Epithelial cell of proximal tubule (primary cell): ENCODE data around the gene PALD1. TPM values are rescaled to one million over a fixed set of nuclear protein-coding genes. Genes with fewer than 3 reads are reported as not detected.

Source experiments
- DNase-seq: peaks from one replicate; pipeline ENCODE4 v3.0.0-alpha.2; 2011; ENCODE audit warnings: low read depth
- H3K4me3 ChIP-seq: 2 replicates; pipeline ENCODE4 v1.5.1; 2011; ENCODE audit warnings: low read depth, mild to moderate bottlenecking, low read length
- CTCF ChIP-seq: conservative IDR thresholded peaks from 2 replicates; pipeline ENCODE4 v1.5.1; 2012; ENCODE audit warnings: low read depth, mild to moderate bottlenecking, low read length
- total RNA-seq: library from RNA; depleted of rRNA; stranded (reverse); fragments of >200 nt; gene quantifications from 2 replicates; pipeline ENCODE4 v1.2.3, GENCODE V29; 2015

Gene PALD1
- total RNA-seq, 1 donor from 2014 or later = 3.3 TPM

GRCh38 chr10:70585578-70586169, 107.1 kb downstream of the PALD1 start:
- no peak for DNase-seq
- no peak overlapping the region for H3K4me3 ChIP-seq
- no peak for TF ChIP-seq CTCF

- no peak overlapping the region for H3K4me3 ChIP-seq
- DNase-seq = no peak
- no peak for TF ChIP-seq CTCF
Measured at GRCh38 chr10:70586348-70586930, 107.9 kb downstream of the PALD1 start.

- no peak for DNase-seq
- no peak overlapping the region for H3K4me3 ChIP-seq
- TF ChIP-seq CTCF = no peak
Measured at GRCh38 chr10:70587045-70587658, 108.6 kb downstream of the PALD1 start.

GRCh38 chr10:70588255-70588654, 109.7 kb downstream of the PALD1 start:
- no peak for DNase-seq
- no peak for TF ChIP-seq CTCF

GRCh38 chr10:70588859-70589570, 110.4 kb downstream of the PALD1 start:
- no peak for DNase-seq
- H3K4me3 ChIP-seq = no peak overlapping the region
- TF ChIP-seq CTCF = no peak

More at GRCh38 chr10:70588255-70588654, 109.7 kb downstream of the PALD1 start:
- H3K4me3 ChIP-seq = no peak overlapping the region

GRCh38 chr10:70589762-70590654, 111.4 kb downstream of the PALD1 start:
- no peak for TF ChIP-seq CTCF
- H3K4me3 ChIP-seq = no peak overlapping the region
- no peak for DNase-seq
